ENCODE data around the gene FAM222B. TPM values are rescaled to one million over a fixed set of nuclear protein-coding genes. Genes with fewer than 3 reads are reported as not detected.

Gene FAM222B
- total RNA-seq, 5 donors from 2014 or later (not counting 1 experiment from before 2014, with no cell fraction given): 17.6 to 23.4 (median 23.3) TPM

DNA sequence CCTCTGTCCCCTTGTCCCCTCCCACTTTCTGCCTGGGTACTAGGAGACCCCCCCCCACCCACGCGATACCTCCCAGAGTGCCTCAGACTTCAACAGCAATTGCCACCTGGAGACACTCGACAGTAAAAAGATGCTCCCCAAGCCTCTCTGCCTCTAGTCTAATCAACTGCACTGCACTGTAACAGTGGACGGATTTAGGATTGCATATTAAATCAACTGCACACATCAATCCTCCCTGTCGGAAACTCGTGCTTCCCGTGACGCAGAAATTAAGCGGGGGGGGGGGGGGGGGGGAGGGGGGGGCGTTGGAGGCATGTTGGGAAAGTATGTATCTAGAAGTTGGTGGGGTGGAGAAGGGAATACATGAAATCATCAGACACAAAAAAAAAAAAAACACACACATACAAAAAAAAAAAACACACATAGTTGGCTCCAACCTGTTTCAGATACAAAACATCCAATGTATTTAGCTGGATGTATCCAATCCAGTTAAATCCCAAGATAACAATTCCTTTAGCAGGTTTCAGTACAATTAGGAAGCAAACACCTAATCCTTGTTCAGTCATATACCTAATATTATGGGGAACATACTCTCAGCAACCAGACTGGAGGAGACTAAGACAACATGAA lies 29.7 kb downstream of the FAM222B start:
- CTCF ChIA-PET: interaction anchor here in 1 of 2 donors (0.6 kb wide), 1 partner anchor 44 kb away, joined by 3 read pairs; no protein-coding TSS in a partner anchor
- Mint-ChIP-seq H3K4me3 (peak overlapping the region; percentile 86 to 91 (median 90)), H3K27me3 (no peaks in the 10 kb centered on the region), H3K4me1 (peaks cover 24 to 39% (median 39%) of the 10 kb centered on the region in 3 donors), H3K9me3 (no peaks in the 10 kb centered on the region), H3K27ac (peak overlapping the region; percentile 88), H3K36me3 (no peaks in the 10 kb centered on the region)
- Histone ChIP-seq H3K27me3 (replicated peaks in 1 of 2; ENCODE audit: control insufficient read depth in 2 of 2, extremely low read depth in 1 of 2, insufficient read depth in 2 of 2, low read length in 1 of 2) (no peaks in the 10 kb centered on the region), H3K4me3 (ENCODE audit: control insufficient read depth in 1 of 2, extremely low read depth in 1 of 2, low read length in 1 of 2) (peak overlapping the region; percentile 88 to 93), H3K27ac (ENCODE audit: low read length) (peak overlapping the region; percentile 92), H3K4me1 (ENCODE audit: control insufficient read depth in 1 of 2, extremely low read depth in 1 of 2, insufficient read depth in 2 of 2, low read length in 2 of 2) (peaks cover 7 to 10% of the 10 kb centered on the region in 2 experiments), H3K36me3 (ENCODE audit: control insufficient read depth in 2 of 2, extremely low read depth in 1 of 2, insufficient read depth in 1 of 2, low read length in 1 of 2) (no peaks in the 10 kb centered on the region), H3K9me3 (no peaks in the 10 kb centered on the region)
- POLR2A ChIA-PET: interaction anchor here (0.6 kb wide), 5 partner anchors 32 to 117 kb away, joined by 3 to 9 read pairs (median 5); partner anchors contain the start of gene RPL23A (in 1 of the 2)
- DNase-seq (peak in 9 of 35 experiments; percentile 40 to 77 (median 56)), ATAC-seq (replicated peaks in 1 of 4) (peak; percentile 42 to 65 (median 45))
- 0% methylated on average over 3 of the region's 10 CpGs for WGBS (ENCODE audit: insufficient coverage)

DNA sequence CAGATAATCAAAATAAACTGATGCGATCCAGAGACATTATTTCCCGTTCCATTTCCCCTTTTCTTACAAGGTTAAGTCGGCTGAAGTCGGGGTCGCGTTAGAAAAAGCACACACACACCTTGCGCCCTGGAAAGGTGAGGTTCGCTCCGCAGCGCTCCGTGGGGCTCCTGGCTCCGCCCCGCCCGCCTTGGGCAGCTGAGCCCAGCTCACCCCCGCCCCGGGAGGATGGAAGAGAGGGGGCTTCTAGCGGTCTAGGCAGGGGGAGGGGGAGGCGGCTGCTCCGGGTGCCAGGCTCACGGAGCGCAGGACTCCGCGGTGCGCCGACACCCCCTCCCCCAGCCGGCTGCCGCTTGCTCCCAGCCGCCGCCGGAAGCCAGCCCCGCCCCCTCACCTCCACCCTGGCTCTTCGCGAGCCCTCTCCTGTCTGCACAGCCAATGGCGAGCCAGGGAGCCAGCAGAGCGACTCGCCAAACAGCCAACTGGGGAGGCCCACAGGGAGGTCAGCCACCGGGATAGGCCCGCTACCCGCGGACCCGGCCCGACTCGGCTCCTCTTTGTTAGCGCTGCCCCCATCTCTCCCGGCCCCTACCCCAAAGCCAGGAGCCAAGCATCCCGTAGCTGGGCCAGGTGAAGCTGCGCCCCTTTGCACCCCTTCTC lies 30.4 kb downstream of the FAM222B start:
- WGBS (ENCODE audit: insufficient coverage): under 1% methylated on average over 26 of the region's 47 CpGs
- ChIA-PET CTCF (interaction anchor here (0.6 to 0.8 kb wide), 2 partner anchors 11 to 44 kb away, joined by 3 read pairs; no protein-coding TSS in a partner anchor), POLR2A (interaction anchor here (0.6 kb wide), 3 partner anchors 9 to 59 kb away, joined by 4 to 6 read pairs (median 5); no protein-coding TSS in a partner anchor)
- Histone ChIP-seq H3K27ac (ENCODE audit: low read length) (peak overlapping the region; percentile 92), H3K4me3 (ENCODE audit: control insufficient read depth in 1 of 2, extremely low read depth in 1 of 2, low read length in 1 of 2) (peak overlapping the region; percentile 88 to 93), H3K4me1 (ENCODE audit: control insufficient read depth in 1 of 2, extremely low read depth in 1 of 2, insufficient read depth in 2 of 2, low read length in 2 of 2) (peaks cover 7 to 10% of the 10 kb centered on the region in 2 experiments), H3K27me3 (replicated peaks in 1 of 2; ENCODE audit: control insufficient read depth in 2 of 2, extremely low read depth in 1 of 2, insufficient read depth in 2 of 2, low read length in 1 of 2) (no peaks in the 10 kb centered on the region), H3K9me3 (no peaks in the 10 kb centered on the region), H3K36me3 (ENCODE audit: control insufficient read depth in 2 of 2, extremely low read depth in 1 of 2, insufficient read depth in 1 of 2, low read length in 1 of 2) (no peaks in the 10 kb centered on the region)
- H3K36me3 Mint-ChIP-seq: no peaks in the 10 kb centered on the region
- peaks cover 27 to 42% (median 42%) of the 10 kb centered on the region in 3 donors for H3K4me1 Mint-ChIP-seq
- H3K27ac Mint-ChIP-seq: peak overlapping the region; percentile 88
- no peaks in the 10 kb centered on the region for H3K9me3 Mint-ChIP-seq
- no peaks in the 10 kb centered on the region for H3K27me3 Mint-ChIP-seq
- ATAC-seq (replicated peaks in 1 of 4) (peak; percentile 98 to 100 (median 100)), DNase-seq (peak; percentile 82 to 99 (median 96))
- peak overlapping the region; percentile 86 to 91 (median 90) for H3K4me3 Mint-ChIP-seq

DNA sequence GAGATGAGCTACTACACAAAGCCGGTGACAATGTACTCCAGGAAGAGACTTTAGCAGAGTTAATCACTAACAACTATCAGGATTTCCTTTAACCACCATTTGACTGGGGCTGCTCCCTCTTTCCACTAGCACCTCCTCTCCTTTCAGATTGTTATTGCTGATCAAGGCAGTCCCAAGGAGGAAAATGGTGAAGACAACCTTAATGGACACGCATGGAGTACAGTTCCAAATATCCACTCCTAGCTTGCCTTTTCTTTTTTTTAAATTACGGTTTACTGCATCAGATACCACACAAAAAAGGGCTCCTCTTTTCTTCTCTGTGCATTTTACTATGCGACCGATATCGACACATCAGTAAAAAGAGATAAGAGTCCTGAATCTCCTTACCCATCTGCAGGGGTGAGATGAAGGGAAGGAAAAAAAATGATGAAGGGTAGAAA lies 30.9 kb downstream of the FAM222B start:
- Histone ChIP-seq H3K4me3 (ENCODE audit: control insufficient read depth in 1 of 2, extremely low read depth in 1 of 2, low read length in 1 of 2) (peak overlapping the region; percentile 88 to 93), H3K27me3 (replicated peaks in 1 of 2; ENCODE audit: control insufficient read depth in 2 of 2, extremely low read depth in 1 of 2, insufficient read depth in 2 of 2, low read length in 1 of 2) (no peaks in the 10 kb centered on the region), H3K36me3 (ENCODE audit: control insufficient read depth in 2 of 2, extremely low read depth in 1 of 2, insufficient read depth in 1 of 2, low read length in 1 of 2) (no peaks in the 10 kb centered on the region), H3K9me3 (no peaks in the 10 kb centered on the region), H3K27ac (ENCODE audit: low read length) (peak overlapping the region; percentile 66), H3K4me1 (ENCODE audit: control insufficient read depth in 1 of 2, extremely low read depth in 1 of 2, insufficient read depth in 2 of 2, low read length in 2 of 2) (peaks cover 7 to 10% of the 10 kb centered on the region in 2 experiments)
- Mint-ChIP-seq H3K27ac (peak overlapping the region; percentile 85 to 86), H3K9me3 (no peaks in the 10 kb centered on the region), H3K36me3 (no peaks in the 10 kb centered on the region), H3K4me1 (peaks cover 27 to 41% (median 40%) of the 10 kb centered on the region in 3 donors), H3K27me3 (no peaks in the 10 kb centered on the region), H3K4me3 (peak overlapping the region; percentile 86 to 91 (median 90))
- WGBS (ENCODE audit: insufficient coverage): no CpG with 5 or more reads among the region's 6 CpGs
- CTCF ChIA-PET: interaction anchor here (0.6 to 0.8 kb wide), 2 partner anchors 12 to 312 kb away, joined by 3 read pairs; no protein-coding TSS in a partner anchor
- POLR2A ChIA-PET: interaction anchor here (0.6 kb wide), 3 partner anchors 10 to 82 kb away, joined by 4 to 5 read pairs (median 4); no protein-coding TSS in a partner anchor
- peak in 2 of 35 experiments; percentile 7 to 36 for DNase-seq
- peak in 2 of 4 experiments; percentile 1 to 2 for ATAC-seq (replicated peaks in 1 of 4)

DNA sequence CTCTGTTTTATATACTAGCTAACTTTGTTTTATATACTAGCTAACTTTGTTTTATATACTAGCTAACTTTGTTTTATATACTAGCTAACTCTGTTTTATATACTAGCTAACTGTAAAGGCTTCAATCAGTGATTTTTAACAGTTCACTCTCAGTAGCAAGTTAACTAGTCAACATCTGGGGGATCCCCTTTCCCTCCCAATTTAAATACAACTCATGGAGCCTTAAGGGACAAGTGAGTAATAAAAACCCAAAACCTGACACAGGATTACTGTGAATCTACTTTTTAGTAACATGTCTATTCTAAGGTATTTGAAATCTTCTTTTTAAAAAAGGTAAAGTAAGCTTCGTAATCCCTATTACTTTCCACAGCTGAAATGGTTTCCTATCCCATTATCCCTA lies 32.2 kb downstream of the FAM222B start:
- CTCF ChIA-PET: interaction anchor here (0.6 to 1.5 kb wide), 10 partner anchors 9 to 559 kb away, joined by 3 to 6 read pairs (median 3); partner anchors contain the start of genes FAM222B (in 1 of the 2), NEK8 (in 1 of the 2) and TLCD1 (in 1 of the 2)
- Histone ChIP-seq H3K27me3 (replicated peaks in 1 of 2; ENCODE audit: control insufficient read depth in 2 of 2, extremely low read depth in 1 of 2, insufficient read depth in 2 of 2, low read length in 1 of 2) (no peaks in the 10 kb centered on the region), H3K36me3 (ENCODE audit: control insufficient read depth in 2 of 2, extremely low read depth in 1 of 2, insufficient read depth in 1 of 2, low read length in 1 of 2) (peaks cover 2 to 7% of the 10 kb centered on the region in 2 donors), H3K27ac (ENCODE audit: low read length) (no peak overlapping the region), H3K4me1 (ENCODE audit: control insufficient read depth in 1 of 2, extremely low read depth in 1 of 2, insufficient read depth in 2 of 2, low read length in 2 of 2) (peaks cover 7 to 10% of the 10 kb centered on the region in 2 experiments), H3K9me3 (no peaks in the 10 kb centered on the region), H3K4me3 (ENCODE audit: control insufficient read depth in 1 of 2, extremely low read depth in 1 of 2, low read length in 1 of 2) (no peak overlapping the region)
- ATAC-seq (replicated peaks in 1 of 4) (no peak), DNase-seq (no peak)
- H3K9me3 Mint-ChIP-seq: no peaks in the 10 kb centered on the region
- no peaks in the 10 kb centered on the region for H3K27me3 Mint-ChIP-seq
- peaks cover 27 to 43% (median 40%) of the 10 kb centered on the region in 3 donors for H3K4me1 Mint-ChIP-seq
- POLR2A ChIA-PET: interaction anchor here (0.6 kb wide), 2 partner anchors 83 to 129 kb away, joined by 4 to 7 read pairs; no protein-coding TSS in a partner anchor
- WGBS (ENCODE audit: insufficient coverage): no CpG with 5 or more reads among the region's 1 CpG
- peaks cover 6% of the 10 kb centered on the region for H3K36me3 Mint-ChIP-seq
- peak overlapping the region in 1 of 2 donors; percentile 28 for H3K27ac Mint-ChIP-seq
- no peak overlapping the region for H3K4me3 Mint-ChIP-seq

DNA sequence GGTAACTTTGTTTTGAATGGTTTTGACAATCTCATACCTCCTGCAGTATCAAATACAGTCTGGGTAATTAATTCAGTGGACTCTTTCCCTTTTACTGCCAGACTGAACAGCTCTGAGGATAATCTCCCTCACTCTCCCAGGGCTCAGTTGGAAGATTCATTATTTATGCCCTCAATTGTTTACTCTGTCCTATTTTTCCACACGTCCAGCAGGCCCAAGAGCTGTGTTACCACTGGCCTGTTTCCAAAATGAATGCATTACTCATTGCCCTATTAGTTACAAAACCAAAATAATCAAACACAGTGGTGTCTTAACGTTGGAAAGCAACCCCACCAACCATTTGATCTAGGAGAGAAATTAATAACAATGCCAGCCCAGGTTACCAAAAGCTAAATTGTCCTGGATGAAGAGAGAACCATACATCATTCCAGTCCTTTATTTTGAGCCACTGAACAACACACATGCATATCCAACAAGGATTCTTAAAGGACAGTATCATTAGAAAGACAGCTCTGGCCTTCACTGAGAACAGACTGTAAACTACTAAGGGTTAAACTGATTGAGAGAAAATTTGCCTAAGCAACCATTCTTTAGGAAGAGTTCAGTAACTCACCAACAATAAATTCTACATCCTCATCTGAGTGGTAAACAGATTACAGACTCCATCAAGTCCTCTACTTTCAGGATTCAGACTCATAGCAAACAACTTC lies 34.5 kb downstream of the FAM222B start:
- Histone ChIP-seq H3K9me3 (no peaks in the 10 kb centered on the region), H3K4me3 (ENCODE audit: control insufficient read depth in 1 of 2, extremely low read depth in 1 of 2, low read length in 1 of 2) (no peak overlapping the region), H3K27ac (ENCODE audit: low read length) (no peak overlapping the region), H3K27me3 (replicated peaks in 1 of 2; ENCODE audit: control insufficient read depth in 2 of 2, extremely low read depth in 1 of 2, insufficient read depth in 2 of 2, low read length in 1 of 2) (no peaks in the 10 kb centered on the region), H3K36me3 (ENCODE audit: control insufficient read depth in 2 of 2, extremely low read depth in 1 of 2, insufficient read depth in 1 of 2, low read length in 1 of 2) (peaks cover 2 to 19% of the 10 kb centered on the region in 2 donors), H3K4me1 (ENCODE audit: control insufficient read depth in 1 of 2, extremely low read depth in 1 of 2, insufficient read depth in 2 of 2, low read length in 2 of 2) (peaks cover 7 to 8% of the 10 kb centered on the region in 2 experiments)
- ChIA-PET CTCF (interaction anchor here in 1 of 2 donors (0.6 to 0.8 kb wide), 3 partner anchors 45 to 82 kb away, joined by 3 to 5 read pairs (median 3); partner anchors contain the start of gene TLCD1), POLR2A (no interaction called here)
- no peak for ATAC-seq (replicated peaks in 1 of 4)
- no peak for DNase-seq
- Mint-ChIP-seq H3K27me3 (no peaks in the 10 kb centered on the region), H3K4me3 (no peak overlapping the region), H3K27ac (peak overlapping the region; percentile 8 to 51), H3K4me1 (peaks cover 27 to 42% (median 38%) of the 10 kb centered on the region in 3 donors), H3K36me3 (peaks cover 12% of the 10 kb centered on the region), H3K9me3 (no peaks in the 10 kb centered on the region)
- 60% methylated on average over 1 of the region's 2 CpGs for WGBS (ENCODE audit: insufficient coverage)

Measured in T-cell (primary cell).